A204.1 (cell line): ENCODE results near the gene TFAP2D.

Source experiments
- FAIRE-seq: peaks from 2 replicates; lab custom pipeline; 2012; peaks lifted over from hg19 to GRCh38; lab: Jason Lieb, UNC

TFAP2D gene

GRCh38 chr6:50713226-50713625, at the start of gene TFAP2D:
TSS of gene TFAP2D (plus strand) at chr6:50713526. CDS start at chr6:50714056, 530 bp downstream.
- FAIRE-seq = no peak

DNA sequence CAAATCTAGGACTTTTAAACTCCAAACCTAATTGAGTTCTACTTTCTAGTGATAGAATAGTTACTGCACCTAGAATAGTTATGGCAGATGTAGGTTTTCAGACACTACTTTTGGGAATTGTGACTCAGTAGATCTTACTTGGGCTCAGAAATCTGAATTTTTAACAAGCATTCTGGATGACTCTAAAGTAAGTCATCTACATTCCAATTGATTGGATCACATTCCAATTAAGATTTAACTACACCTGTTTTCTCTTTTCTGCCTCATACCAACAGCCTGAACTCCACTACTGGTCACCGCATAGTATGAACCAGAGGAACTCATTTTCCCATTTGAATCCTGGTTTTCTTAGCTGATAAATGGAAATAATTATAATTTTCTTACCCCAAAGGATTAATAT, 49.5 kb upstream of the TFAP2D start:
- no peak for FAIRE-seq

GRCh38 chr6:50666089-50666488, 47.2 kb upstream of the TFAP2D start:
- no peak for FAIRE-seq

GRCh38 chr6:50681213-50681824, 32.0 kb upstream of the TFAP2D start:
- FAIRE-seq = no peak

GRCh38 chr6:50689210-50689609, 24.1 kb upstream of the TFAP2D start:
- no peak for FAIRE-seq

DNA sequence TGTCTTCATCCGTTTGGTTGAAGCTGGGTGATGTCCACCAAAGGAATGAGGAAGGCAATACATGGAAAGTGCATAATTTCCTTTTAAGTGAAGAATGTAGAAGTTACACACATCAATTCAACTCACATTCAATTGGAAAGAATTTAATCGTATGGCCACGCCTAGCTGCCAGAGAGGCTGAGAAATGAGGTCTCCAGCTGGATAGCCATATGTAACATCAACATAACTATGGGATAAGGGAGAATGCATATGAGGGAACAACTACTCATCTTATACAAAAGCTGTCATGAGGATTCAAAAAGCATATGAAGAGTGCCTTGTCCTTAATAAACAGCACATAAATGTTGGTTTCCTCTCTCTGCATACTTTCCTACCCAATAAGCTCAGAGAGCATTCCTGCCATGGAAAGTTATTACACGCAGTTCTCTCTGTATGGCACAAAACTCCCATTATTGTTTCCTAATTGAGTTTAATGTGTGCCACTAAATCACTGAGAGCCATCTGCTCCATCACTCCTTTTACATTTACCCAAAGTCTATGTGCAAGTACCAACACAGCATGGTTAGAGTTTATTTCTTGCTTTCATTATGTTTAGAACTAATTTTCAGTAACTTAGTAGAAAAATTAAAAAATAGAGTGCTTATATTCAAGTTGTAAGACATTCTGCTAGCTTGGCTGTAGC, 21.4 kb upstream of the TFAP2D start:
- no peak for FAIRE-seq

DNA sequence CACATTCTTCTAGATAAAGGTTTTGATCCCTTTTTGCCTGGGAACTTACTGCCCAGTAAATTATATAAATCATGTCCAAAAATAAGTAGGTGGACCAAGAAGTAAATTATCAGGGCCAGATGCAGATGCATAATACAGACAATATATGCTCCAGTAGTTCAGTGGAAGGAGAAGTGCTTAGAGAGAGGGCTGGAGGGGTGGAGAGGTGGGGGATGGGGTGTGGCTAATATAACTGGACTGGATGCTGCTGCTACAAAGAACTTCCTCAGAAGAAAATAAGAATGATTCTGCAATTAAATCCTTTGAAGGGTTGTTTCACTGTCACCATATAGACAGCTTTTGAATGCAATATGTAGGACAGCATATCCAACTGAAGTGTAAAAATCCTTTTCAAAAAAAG, 14.8 kb upstream of the TFAP2D start:
- FAIRE-seq = no peak

DNA sequence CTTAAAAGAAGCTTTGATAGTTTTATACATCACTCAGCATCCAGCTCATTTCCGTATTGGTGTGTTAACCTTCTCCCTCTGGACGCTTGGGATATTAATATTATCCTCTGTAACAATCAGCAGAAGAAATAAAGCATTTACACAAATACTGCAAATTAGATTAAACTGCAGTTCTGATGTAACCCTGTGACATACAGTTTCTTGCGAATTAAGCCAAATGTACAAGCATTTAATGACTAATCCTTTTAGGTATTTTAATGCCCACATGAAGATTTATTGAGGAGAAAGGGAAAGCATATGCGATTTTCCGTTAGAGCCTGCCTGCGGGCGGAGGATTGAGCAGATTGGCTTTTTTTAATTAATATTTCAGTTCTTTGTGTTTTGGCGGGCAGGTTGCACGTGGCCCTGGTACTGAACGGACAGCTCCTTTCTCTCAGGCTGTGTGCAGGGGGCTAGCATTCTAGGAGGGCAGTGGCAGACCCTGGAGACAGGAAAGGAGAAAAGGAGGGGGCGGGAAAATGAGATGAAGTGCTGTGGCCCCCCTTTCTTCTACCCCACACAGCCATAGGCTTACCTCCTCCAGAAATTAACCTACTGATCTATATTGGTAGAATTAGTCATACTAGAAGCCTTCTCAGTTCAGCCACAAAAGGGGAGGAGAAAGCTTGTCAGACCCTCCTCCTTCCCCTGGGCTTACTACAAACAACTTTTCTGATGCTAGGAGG, 14.1 kb upstream of the TFAP2D start:
- FAIRE-seq = no peak

GRCh38 chr6:50706575-50706974, 6.8 kb upstream of the TFAP2D start:
- FAIRE-seq = no peak

- FAIRE-seq = no peak
These were observed 6.1 kb upstream of the TFAP2D start for GRCh38 chr6:50707191-50707590.

- FAIRE-seq = no peak
These were observed 5.5 kb upstream of the TFAP2D start for GRCh38 chr6:50707652-50708300.

- FAIRE-seq = no peak
These were observed 4.5 kb upstream of the TFAP2D start for GRCh38 chr6:50708664-50709365.

DNA sequence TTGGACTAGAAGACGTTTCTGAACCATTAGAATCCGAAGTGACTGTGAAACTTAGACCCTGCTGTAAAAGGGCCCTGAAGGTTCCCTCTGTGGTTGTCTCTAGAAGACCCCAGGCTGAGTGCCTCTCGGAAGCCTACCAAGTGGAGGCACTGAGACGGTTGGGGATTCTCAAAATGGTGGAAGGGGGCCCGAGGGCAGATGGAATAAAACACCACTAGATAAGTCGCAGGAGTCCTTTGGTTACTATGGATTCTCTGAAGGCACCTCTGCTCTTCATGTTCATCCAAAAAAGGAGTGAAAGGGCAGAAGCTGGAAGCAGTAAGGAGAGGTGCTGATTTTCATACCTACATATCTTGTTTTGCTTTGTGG, 4.0 kb upstream of the TFAP2D start:
- no peak for FAIRE-seq

- no peak for FAIRE-seq
These were observed 1.6 kb upstream of the TFAP2D start for GRCh38 chr6:50711686-50712085.

DNA sequence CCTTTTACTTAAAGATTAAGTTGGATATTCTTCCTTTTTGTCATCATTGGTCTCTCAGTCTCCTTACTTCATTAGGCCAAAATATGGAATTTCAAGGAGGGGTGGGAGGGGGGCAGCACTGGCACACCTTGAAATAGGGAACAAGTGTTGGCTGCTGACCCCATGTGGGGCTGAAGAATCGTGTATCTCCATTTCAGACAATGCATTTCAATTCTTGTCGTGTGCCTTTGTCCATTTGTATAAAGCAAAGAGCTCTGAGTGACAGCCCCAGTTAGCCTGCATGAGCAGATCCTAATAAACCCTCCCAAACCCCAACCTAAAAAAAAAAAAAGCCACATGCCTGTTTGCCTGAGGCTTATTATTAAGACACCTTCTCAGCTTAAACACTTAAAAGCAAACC, 1.0 kb upstream of the TFAP2D start:
- no peak for FAIRE-seq

DNA sequence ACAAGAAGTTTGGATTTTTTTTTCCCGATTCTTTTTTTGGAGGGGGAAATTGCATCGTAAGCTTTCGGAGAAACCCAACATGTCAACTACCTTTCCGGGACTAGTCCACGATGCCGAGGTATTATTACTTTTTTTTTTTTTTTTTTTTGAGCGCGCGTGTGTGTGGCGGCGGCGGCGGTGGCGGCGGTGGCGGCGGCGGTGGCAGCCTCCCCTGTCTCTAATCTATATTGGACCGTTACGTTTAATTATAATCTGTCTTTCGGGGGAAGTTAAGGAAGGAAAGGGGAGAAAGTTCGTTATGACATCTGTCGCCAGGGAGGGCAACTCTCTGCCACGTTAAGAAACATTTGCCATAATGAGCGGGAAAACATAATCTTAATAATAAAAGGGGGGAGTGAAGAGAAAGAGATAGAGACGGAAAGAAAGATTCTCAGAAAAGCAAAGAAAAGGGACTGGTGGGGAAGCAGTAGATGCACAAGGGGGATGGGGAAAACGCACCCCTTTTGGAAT, 706 bp downstream of the TFAP2D start:
- FAIRE-seq = no peak

DNA sequence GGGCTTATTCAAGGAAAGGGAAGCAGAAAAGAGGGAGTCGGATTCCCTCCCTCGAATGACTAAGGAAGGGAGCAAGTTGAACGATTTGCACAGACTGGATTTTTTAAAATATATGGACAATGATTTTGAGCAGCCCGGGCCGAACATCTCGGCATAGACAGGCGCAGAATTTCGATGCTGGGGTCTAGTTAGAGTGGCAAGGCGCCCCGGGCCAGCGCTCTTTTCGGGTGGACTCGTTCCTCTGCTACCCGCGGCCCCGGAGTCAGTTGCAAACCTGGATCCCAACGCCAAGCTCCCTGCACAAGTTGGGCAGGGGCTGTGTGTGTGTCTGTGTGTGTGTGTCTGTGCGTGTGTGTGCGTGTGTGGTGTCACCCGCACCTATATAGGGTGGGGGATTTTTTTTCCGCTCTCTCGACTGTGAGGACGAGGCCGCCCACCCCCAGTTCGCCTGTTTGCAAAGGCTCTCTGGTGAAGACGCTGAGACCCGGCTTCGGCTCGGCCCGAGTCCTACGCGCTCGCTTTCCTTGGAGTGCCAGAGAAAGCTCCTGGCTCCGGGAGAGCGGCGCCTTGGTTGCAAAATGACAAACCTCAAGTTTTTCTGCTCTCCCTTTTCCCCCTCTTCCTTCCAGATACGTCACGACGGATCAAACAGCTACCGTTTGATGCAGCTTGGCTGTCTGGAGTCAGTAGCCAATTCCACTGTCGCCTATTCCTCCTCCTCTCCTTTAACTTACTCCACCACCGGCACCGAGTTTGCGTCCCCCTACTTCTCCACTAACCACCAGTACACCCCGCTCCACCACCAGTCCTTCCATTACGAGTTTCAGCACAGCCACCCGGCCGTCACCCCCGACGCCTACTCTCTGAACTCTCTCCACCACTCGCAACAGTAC, 1.4 kb downstream of the TFAP2D start:
- FAIRE-seq = no peak

- no peak for FAIRE-seq
These were observed 3.7 kb downstream of the TFAP2D start for GRCh38 chr6:50716899-50717509.

- FAIRE-seq = no peak
These were observed 4.6 kb downstream of the TFAP2D start for GRCh38 chr6:50717734-50718457.

GRCh38 chr6:50718566-50718965, 5.2 kb downstream of the TFAP2D start:
- FAIRE-seq = no peak
